ENCODE data around the gene PLA2G12B. TPM values are rescaled to one million over a fixed set of nuclear protein-coding genes. Genes with fewer than 3 reads are reported as not detected.

Gene PLA2G12B
- total RNA-seq, 2 experiments from 2014 or later, result not detected

DNA sequence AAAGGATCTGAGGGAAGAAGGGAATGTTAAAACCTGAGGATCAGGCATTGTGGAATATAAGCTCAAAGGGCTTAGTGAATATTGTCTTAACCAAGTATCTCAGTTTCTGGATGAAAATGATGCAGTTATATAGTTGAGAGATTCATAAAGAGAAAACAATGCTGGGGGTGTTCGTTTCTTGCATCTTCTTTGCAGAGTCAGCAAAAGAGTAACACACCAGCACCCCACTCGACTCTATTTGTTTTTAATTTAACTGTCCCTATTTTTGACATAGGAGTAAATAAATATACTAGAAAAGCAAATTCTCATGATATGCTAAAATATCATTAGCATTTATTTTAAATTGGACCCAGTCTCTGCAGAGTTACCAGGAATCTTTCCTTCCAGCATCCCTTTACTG lies 68.7 kb downstream of the PLA2G12B start:
- ChIA-PET POLR2A (no interaction called here), CTCF (no interaction called here)
- no peak overlapping the region for H3K27ac Mint-ChIP-seq
- no peaks in the 10 kb centered on the region for H3K27me3 Mint-ChIP-seq (ENCODE audit: low read depth)
- ATAC-seq (no peak), DNase-seq (no peak)
- H3K4me3 Mint-ChIP-seq, result no peak overlapping the region
- peaks cover 31% of the 10 kb centered on the region for H3K36me3 Mint-ChIP-seq (ENCODE audit: low read depth)
- H3K9me3 Mint-ChIP-seq (ENCODE audit: insufficient read depth), result peaks cover 3% of the 10 kb centered on the region
- peaks cover 16% of the 10 kb centered on the region for H3K4me1 Mint-ChIP-seq (ENCODE audit: low read depth)

Other genes with a start within 250 kb of the PLA2G12B start
- not detected for gene OIT3, start 61.1 kb downstream of the PLA2G12B start, total RNA-seq
- gene P4HA1, start 142.1 kb upstream of the PLA2G12B start, total RNA-seq, result 10 to 100 TPM; 37.4 to 38.9 TPM
- gene NUDT13, start 155.6 kb upstream of the PLA2G12B start, total RNA-seq, result 1 to 10 TPM; 1.6 to 1.7 TPM
- gene ECD, start 213.2 kb upstream of the PLA2G12B start, total RNA-seq, result 10 to 100 TPM; 29.0 to 30.9 TPM
- gene FAM149B1, start 213.3 kb upstream of the PLA2G12B start, total RNA-seq, result 10 to 100 TPM; 13.8 to 15.0 TPM

Data from activated CD8-positive, alpha-beta T cell treated with anti-CD3 and anti-CD28 coated beads, Interleukin-2, amount 10 ng/mL, durations not matched to agents 7 days and 5 days (primary cell).